ENCODE data around the gene THSD4.

Gene THSD4

GRCh38 chr15:71350622-71351378 lies 235.5 kb downstream of the THSD4 start:
- no peak overlapping the region for H3K27ac ChIP-seq
- TF ChIP-seq CTCF (IDR thresholded peaks at IDR 0.05), result no peak
- no peak for DNase-seq (ENCODE audit: low spot score)
- H3K4me3 ChIP-seq, result no peak overlapping the region

DNA sequence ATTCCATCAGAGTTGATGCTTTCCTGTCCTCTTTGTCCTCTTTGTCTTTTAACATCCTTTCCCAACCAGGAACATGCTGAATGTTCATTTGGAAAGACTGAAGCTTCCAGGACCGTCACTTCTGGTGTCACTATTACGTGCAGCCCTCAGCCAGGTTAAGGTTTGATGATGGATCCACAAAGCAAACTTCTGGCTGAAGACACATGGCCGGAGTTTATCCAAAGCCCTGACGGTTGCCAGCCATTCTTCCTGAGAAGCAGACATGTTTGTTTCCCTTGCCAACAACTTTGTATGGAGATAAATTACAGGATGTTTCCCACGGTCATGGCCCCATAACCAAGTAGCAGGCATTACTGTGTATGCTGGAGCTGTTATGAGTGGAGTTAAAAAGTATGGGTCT lies 236.9 kb downstream of the THSD4 start:
- no peak for DNase-seq (ENCODE audit: low spot score)
- no peak for TF ChIP-seq CTCF (IDR thresholded peaks at IDR 0.05)
- H3K4me3 ChIP-seq, result no peak overlapping the region
- no peak overlapping the region for H3K27ac ChIP-seq

GRCh38 chr15:71352765-71353164 lies 237.5 kb downstream of the THSD4 start:
- no peak for TF ChIP-seq CTCF (IDR thresholded peaks at IDR 0.05)
- no peak for DNase-seq (ENCODE audit: low spot score)
- Histone ChIP-seq H3K4me3 (no peak overlapping the region), H3K27ac (no peak overlapping the region)

GRCh38 chr15:71353171-71353570 lies 237.9 kb downstream of the THSD4 start:
- H3K4me3 ChIP-seq, result no peak overlapping the region
- H3K27ac ChIP-seq, result no peak overlapping the region

GRCh38 chr15:71355268-71355667 lies 240.0 kb downstream of the THSD4 start:
- Histone ChIP-seq H3K27ac (no peak overlapping the region), H3K4me3 (no peak overlapping the region)
- no peak for TF ChIP-seq CTCF (IDR thresholded peaks at IDR 0.05)
- DNase-seq (ENCODE audit: low spot score), result no peak

More at GRCh38 chr15:71353171-71353570, 237.9 kb downstream of the THSD4 start:
- no peak for TF ChIP-seq CTCF (IDR thresholded peaks at IDR 0.05)
- no peak for DNase-seq (ENCODE audit: low spot score)

GRCh38 chr15:71357321-71357732 lies 242.1 kb downstream of the THSD4 start:
- DNase-seq (ENCODE audit: low spot score), result no peak
- TF ChIP-seq CTCF (IDR thresholded peaks at IDR 0.05), result no peak
- no peak overlapping the region for H3K4me3 ChIP-seq
- H3K27ac ChIP-seq, result no peak overlapping the region

- no peak for TF ChIP-seq CTCF (IDR thresholded peaks at IDR 0.05)
- Histone ChIP-seq H3K4me3 (no peak overlapping the region), H3K27ac (no peak overlapping the region)
- DNase-seq (ENCODE audit: low spot score), result no peak
These were observed 242.7 kb downstream of the THSD4 start for GRCh38 chr15:71357967-71358366.
